ENCODE measurements around the gene ZWILCH.

DNA sequence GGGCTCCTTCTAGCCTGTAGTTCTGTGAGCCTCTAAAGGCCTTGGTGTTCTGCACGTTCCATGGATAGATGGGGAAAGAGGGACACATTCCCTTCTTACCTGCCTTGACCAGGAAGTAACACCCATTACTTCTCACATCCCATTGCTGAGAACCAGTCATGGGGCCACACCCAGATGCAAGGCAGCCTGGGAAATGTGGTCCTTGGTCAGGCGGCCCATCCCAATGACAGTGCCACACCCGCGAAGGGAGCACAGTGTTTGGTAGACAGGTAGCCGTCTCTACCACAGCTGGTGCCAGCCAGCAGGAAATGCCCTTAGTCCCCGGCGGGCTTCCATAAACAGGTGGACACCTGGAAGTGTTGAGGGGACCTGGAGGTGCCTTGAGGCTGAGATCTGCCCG, 83.8 kb downstream of the ZWILCH start:
- TF ChIP-seq CTCF (IDR thresholded peaks at IDR 0.05) (no peak), EP300 (IDR thresholded peaks at IDR 0.05) (no peak)
